HEK293 (cell line): Measurements from ENCODE around the gene ARPC1B.
A peak's percentile ranks its signal among the peaks of the same experiment; 100 is the strongest.

ENCODE experiments used
- CTCF ChIA-PET: fragments of 350-600 bp; formaldehyde crosslinking; extraction: SDS; loops from one replicate; lab custom pipeline; 2021; ENCODE audit warnings: antibody characterized with exemption; lab: Yijun Ruan, JAX
- POLR2A ChIA-PET: fragments of 300-600 bp; formaldehyde crosslinking; extraction: SDS; loops from one replicate; lab custom pipeline; 2020; ENCODE audit warnings: antibody characterized with exemption, inconsistent platforms; lab: Yijun Ruan, JAX
- H3K27ac ChIP-seq: fragments of 200-500 bp; sonication (Bioruptor generic); 2 replicates; pipeline ENCODE4 v1.5.1; 2014; ENCODE audit warnings: low read depth, low read length, control low read depth, inconsistent platforms; ENCODE audit errors: extremely low read depth
- H3K36me3 ChIP-seq, 2 experiments: fragments of 200-500 bp in 1 of 2; sonication (Bioruptor generic) in 1 of 2; 1 replicate in 1 of 2; 2 replicates in 1 of 2; pipeline ENCODE4 v1.5.1; 2014 to 2017; ENCODE audit warnings: inconsistent platforms in 2 of 2, low read length in 2 of 2; ENCODE audit not compliant: control insufficient read depth in 2 of 2, insufficient read depth in 1 of 2
- H3K4me1 ChIP-seq: fragments of 200-500 bp; sonication (Bioruptor generic); 2 replicates; pipeline ENCODE4 v1.5.1; 2014; ENCODE audit warnings: mild to moderate bottlenecking, low read length, inconsistent platforms; ENCODE audit not compliant: control insufficient read depth, insufficient read depth
- H3K4me3 ChIP-seq: 2 replicates; pipeline ENCODE4 v1.5.1; 2011; ENCODE audit warnings: low read depth, mild to moderate bottlenecking, control low read depth, low read length, moderate library complexity
- H3K9me3 ChIP-seq: fragments of 200-500 bp; sonication (Bioruptor generic); 2 replicates; pipeline ENCODE4 v1.5.1; 2014; ENCODE audit warnings: low read depth, low read length, inconsistent platforms; ENCODE audit not compliant: control insufficient read depth, insufficient read depth
- KLF1 ChIP-seq: fragments of 450-650 bp; formaldehyde crosslinking; IDR thresholded peaks from 2 replicates; pipeline ENCODE4 v1.5.1; 2016; ENCODE audit warnings: missing biosample characterization, missing genetic modification characterization
- MEIS1 ChIP-seq: sonication (generic); formaldehyde crosslinking; IDR thresholded peaks from 2 replicates; pipeline ENCODE4 v1.8.1; 2022; ENCODE audit warnings: missing genetic modification reagents, mild to moderate bottlenecking, borderline replicate concordance
- SP2 ChIP-seq: fragments of 450-650 bp; formaldehyde crosslinking; IDR thresholded peaks from 2 replicates; pipeline ENCODE4 v1.5.1; 2016; ENCODE audit warnings: missing biosample characterization, missing genetic modification characterization
- SP7 ChIP-seq: fragments of 450-650 bp; formaldehyde crosslinking; IDR thresholded peaks from 2 replicates; pipeline ENCODE4 v1.5.1; 2016; ENCODE audit warnings: missing biosample characterization, missing genetic modification characterization
- ZBTB6 ChIP-seq: fragments of 450-650 bp; formaldehyde crosslinking; IDR thresholded peaks from 2 replicates; pipeline ENCODE4 v1.5.1; 2017; ENCODE audit warnings: missing biosample characterization, missing genetic modification characterization
- ZBTB8A ChIP-seq: fragments of 450-650 bp; formaldehyde crosslinking; IDR thresholded peaks from 2 replicates; pipeline ENCODE4 v1.5.1; 2016; ENCODE audit warnings: missing biosample characterization, missing genetic modification characterization
- ZFHX2 ChIP-seq: fragments of 450-650 bp; formaldehyde crosslinking; conservative IDR thresholded peaks from 2 replicates; pipeline ENCODE4 v1.5.1; 2016; ENCODE audit warnings: missing biosample characterization, missing genetic modification characterization
- ZFP37 ChIP-seq: fragments of 450-650 bp; formaldehyde crosslinking; IDR thresholded peaks from 2 replicates; pipeline ENCODE4 v1.5.1; 2016; ENCODE audit warnings: missing biosample characterization, missing genetic modification characterization
- ZFP41 ChIP-seq: fragments of 450-650 bp; formaldehyde crosslinking; IDR thresholded peaks from 2 replicates; pipeline ENCODE4 v1.5.1; 2016; ENCODE audit warnings: missing biosample characterization, missing genetic modification characterization, borderline replicate concordance
- ZNF10 ChIP-seq: fragments of 450-650 bp; formaldehyde crosslinking; IDR thresholded peaks from 2 replicates; pipeline ENCODE4 v1.5.1; 2017; ENCODE audit warnings: missing biosample characterization, missing genetic modification characterization
- ZNF169 ChIP-seq: fragments of 450-650 bp; formaldehyde crosslinking; IDR thresholded peaks from 2 replicates; pipeline ENCODE4 v1.5.1; 2016; ENCODE audit warnings: missing biosample characterization, missing genetic modification characterization
- ZNF221 ChIP-seq: fragments of 450-650 bp; formaldehyde crosslinking; IDR thresholded peaks from 2 replicates; pipeline ENCODE4 v1.5.1; 2017; ENCODE audit warnings: missing biosample characterization, missing genetic modification characterization, borderline replicate concordance
- ZNF335 ChIP-seq: fragments of 450-650 bp; formaldehyde crosslinking; conservative IDR thresholded peaks from 2 replicates; pipeline ENCODE4 v1.5.1; 2016; ENCODE audit warnings: missing biosample characterization, missing genetic modification characterization
- ZNF423 ChIP-seq: fragments of 450-650 bp; formaldehyde crosslinking; IDR thresholded peaks from 2 replicates; pipeline ENCODE4 v1.5.1; 2016; ENCODE audit warnings: missing biosample characterization, missing genetic modification characterization
- ZNF585B ChIP-seq: fragments of 450-650 bp; formaldehyde crosslinking; IDR thresholded peaks from 2 replicates; pipeline ENCODE4 v1.5.1; 2016; ENCODE audit warnings: missing biosample characterization, missing genetic modification characterization
- ZNF658 ChIP-seq: fragments of 450-650 bp; formaldehyde crosslinking; IDR thresholded peaks from 2 replicates; pipeline ENCODE4; 2016; ENCODE audit warnings: missing biosample characterization, missing genetic modification characterization
- ZNF777 ChIP-seq: fragments of 450-650 bp; formaldehyde crosslinking; IDR thresholded peaks from 2 replicates; pipeline ENCODE4 v1.5.1; 2017; ENCODE audit warnings: missing biosample characterization, missing genetic modification characterization, borderline replicate concordance
- ZNF785 ChIP-seq: fragments of 450-650 bp; formaldehyde crosslinking; IDR thresholded peaks from 2 replicates; pipeline ENCODE4 v1.5.1; 2016; ENCODE audit warnings: missing biosample characterization, missing genetic modification characterization
- ZSCAN4 ChIP-seq: fragments of 450-650 bp; formaldehyde crosslinking; IDR thresholded peaks from 2 replicates; pipeline ENCODE4 v1.5.1; 2017; ENCODE audit warnings: missing biosample characterization, missing genetic modification characterization
- TF ChIP-seq, protein P1 (sequence below): fragments of 450-650 bp; formaldehyde crosslinking; IDR thresholded peaks from 2 replicates; pipeline ENCODE4 v1.5.1; 2016; ENCODE audit warnings: missing biosample characterization, missing genetic modification characterization
- TF ChIP-seq, protein P2 (sequence below): fragments of 450-650 bp; formaldehyde crosslinking; IDR thresholded peaks from 2 replicates; pipeline ENCODE4 v1.5.1; 2017; ENCODE audit warnings: missing biosample characterization, missing genetic modification characterization
- TF ChIP-seq, protein P3 (sequence below): fragments of 450-650 bp; formaldehyde crosslinking; IDR thresholded peaks from 2 replicates; pipeline ENCODE4 v1.5.1; 2016; ENCODE audit warnings: missing biosample characterization, missing genetic modification characterization
- TF ChIP-seq, protein P4 (sequence below): fragments of 450-650 bp; formaldehyde crosslinking; IDR thresholded peaks from 2 replicates; pipeline ENCODE4 v1.5.1; 2016; ENCODE audit warnings: missing biosample characterization, missing genetic modification characterization

Gene ARPC1B

GRCh38 chr7:99374111-99375064 lies at the start of gene ARPC1B:
ARPC1B (plus strand) TSS chr7:99374730; CDS start chr7:99385715, 10,985 bp downstream.
- ChIA-PET CTCF (no interaction called here), POLR2A (interaction anchor here (0.7 to 2.7 kb wide), 6 partner anchors 19 to 244 kb away, joined by 3 to 21 read pairs (median 3); partner anchors contain the start of genes ARPC1A, BUD31, CPSF4 and PDAP1)
- Histone ChIP-seq H3K36me3 (peaks cover 0 to 5% of the 10 kb centered on the region in 2 experiments; a peak in 1 of 3 replicates), H3K9me3 (no peaks in the 10 kb centered on the region), H3K4me1 (no peaks in the 10 kb centered on the region), H3K27ac (peak within 1 kb of the TSS; percentile 53; the same call in 1 of the 2 replicates), H3K4me3 (peak within 1 kb of the TSS; percentile 66)
- TF ChIP-seq ZSCAN4 (tag by site-specific recombination) (no peak), MEIS1 (CRISPR knock-in tag) (no peak), ZFHX2 (peak; percentile 78), ZNF221 (tag by site-specific recombination) (no peak), ZNF658 (no peak), ZNF10 (no peak), ZNF169 (0 out of 2 replicates have a peak, but pooled peaks have one; percentile 14), ZNF335 (tag by site-specific recombination) (peak; percentile 58), ZBTB6 (0 out of 2 replicates have a peak, but pooled peaks have one; percentile 35), ZNF423 (tag by site-specific recombination) (0 out of 2 replicates have a peak, but pooled peaks have one; percentile 8), ZNF785 (tag by site-specific recombination) (0 out of 2 replicates have a peak, but pooled peaks have one; percentile 35), ZNF585B (tag by site-specific recombination) (0 out of 2 replicates have a peak, but pooled peaks have one; percentile 9), ZBTB8A (tag by site-specific recombination) (peak; percentile 76), KLF1 (peak; percentile 64), SP2 (peak; percentile 71), ZFP37 (no peak), ZFP41 (no peak), ZNF777 (tag by site-specific recombination) (peak; percentile 69; the same call in 1 of the 2 replicates), SP7 (tag by site-specific recombination) (0 out of 2 replicates have a peak, but pooled peaks have one; percentile 28)
- TF ChIP-seq, protein P1, sequence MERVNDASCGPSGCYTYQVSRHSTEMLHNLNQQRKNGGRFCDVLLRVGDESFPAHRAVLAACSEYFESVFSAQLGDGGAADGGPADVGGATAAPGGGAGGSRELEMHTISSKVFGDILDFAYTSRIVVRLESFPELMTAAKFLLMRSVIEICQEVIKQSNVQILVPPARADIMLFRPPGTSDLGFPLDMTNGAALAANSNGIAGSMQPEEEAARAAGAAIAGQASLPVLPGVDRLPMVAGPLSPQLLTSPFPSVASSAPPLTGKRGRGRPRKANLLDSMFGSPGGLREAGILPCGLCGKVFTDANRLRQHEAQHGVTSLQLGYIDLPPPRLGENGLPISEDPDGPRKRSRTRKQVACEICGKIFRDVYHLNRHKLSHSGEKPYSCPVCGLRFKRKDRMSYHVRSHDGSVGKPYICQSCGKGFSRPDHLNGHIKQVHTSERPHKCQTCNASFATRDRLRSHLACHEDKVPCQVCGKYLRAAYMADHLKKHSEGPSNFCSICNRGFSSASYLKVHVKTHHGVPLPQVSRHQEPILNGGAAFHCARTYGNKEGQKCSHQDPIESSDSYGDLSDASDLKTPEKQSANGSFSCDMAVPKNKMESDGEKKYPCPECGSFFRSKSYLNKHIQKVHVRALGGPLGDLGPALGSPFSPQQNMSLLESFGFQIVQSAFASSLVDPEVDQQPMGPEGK (tag by site-specific recombination): peak; percentile 64; the same call in 1 of the 2 replicates
- TF ChIP-seq, protein P2, sequence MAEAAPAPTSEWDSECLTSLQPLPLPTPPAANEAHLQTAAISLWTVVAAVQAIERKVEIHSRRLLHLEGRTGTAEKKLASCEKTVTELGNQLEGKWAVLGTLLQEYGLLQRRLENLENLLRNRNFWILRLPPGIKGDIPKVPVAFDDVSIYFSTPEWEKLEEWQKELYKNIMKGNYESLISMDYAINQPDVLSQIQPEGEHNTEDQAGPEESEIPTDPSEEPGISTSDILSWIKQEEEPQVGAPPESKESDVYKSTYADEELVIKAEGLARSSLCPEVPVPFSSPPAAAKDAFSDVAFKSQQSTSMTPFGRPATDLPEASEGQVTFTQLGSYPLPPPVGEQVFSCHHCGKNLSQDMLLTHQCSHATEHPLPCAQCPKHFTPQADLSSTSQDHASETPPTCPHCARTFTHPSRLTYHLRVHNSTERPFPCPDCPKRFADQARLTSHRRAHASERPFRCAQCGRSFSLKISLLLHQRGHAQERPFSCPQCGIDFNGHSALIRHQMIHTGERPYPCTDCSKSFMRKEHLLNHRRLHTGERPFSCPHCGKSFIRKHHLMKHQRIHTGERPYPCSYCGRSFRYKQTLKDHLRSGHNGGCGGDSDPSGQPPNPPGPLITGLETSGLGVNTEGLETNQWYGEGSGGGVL (tag by site-specific recombination): peak; percentile 82
- TF ChIP-seq, protein P3, sequence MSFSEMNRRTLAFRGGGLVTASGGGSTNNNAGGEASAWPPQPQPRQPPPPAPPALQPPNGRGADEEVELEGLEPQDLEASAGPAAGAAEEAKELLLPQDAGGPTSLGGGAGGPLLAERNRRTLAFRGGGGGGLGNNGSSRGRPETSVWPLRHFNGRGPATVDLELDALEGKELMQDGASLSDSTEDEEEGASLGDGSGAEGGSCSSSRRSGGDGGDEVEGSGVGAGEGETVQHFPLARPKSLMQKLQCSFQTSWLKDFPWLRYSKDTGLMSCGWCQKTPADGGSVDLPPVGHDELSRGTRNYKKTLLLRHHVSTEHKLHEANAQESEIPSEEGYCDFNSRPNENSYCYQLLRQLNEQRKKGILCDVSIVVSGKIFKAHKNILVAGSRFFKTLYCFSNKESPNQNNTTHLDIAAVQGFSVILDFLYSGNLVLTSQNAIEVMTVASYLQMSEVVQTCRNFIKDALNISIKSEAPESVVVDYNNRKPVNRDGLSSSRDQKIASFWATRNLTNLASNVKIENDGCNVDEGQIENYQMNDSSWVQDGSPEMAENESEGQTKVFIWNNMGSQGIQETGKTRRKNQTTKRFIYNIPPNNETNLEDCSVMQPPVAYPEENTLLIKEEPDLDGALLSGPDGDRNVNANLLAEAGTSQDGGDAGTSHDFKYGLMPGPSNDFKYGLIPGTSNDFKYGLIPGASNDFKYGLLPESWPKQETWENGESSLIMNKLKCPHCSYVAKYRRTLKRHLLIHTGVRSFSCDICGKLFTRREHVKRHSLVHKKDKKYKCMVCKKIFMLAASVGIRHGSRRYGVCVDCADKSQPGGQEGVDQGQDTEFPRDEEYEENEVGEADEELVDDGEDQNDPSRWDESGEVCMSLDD (tag by site-specific recombination): peak; percentile 93
- TF ChIP-seq, protein P4, sequence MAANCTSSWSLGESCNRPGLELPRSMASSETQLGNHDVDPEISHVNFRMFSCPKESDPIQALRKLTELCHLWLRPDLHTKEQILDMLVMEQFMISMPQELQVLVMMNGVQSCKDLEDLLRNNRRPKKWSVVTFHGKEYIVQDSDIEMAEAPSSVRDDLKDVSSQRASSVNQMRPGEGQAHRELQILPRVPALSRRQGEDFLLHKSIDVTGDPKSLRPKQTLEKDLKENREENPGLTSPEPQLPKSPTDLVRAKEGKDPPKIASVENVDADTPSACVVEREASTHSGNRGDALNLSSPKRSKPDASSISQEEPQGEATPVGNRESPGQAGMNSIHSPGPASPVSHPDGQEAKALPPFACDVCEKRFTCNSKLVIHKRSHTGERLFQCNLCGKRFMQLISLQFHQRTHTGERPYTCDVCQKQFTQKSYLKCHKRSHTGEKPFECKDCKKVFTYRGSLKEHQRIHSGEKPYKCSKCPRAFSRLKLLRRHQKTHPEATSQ (tag by site-specific recombination): 0 out of 2 replicates have a peak, but pooled peaks have one; percentile 35
